Hypothalamus (tissue), 51 donors: ENCODE data around the gene ADA.
"Not testable (repeated sequence)": the region's sequence is repeated elsewhere in the genome, so short reads cannot be mapped to it uniquely, and the experiment has no call there.

Experiments
- DNase-seq, 51 donors: peaks; one replicate each; lab custom pipeline; 2025; lab: John Stamatoyannopoulos, UW

ADA gene

DNA sequence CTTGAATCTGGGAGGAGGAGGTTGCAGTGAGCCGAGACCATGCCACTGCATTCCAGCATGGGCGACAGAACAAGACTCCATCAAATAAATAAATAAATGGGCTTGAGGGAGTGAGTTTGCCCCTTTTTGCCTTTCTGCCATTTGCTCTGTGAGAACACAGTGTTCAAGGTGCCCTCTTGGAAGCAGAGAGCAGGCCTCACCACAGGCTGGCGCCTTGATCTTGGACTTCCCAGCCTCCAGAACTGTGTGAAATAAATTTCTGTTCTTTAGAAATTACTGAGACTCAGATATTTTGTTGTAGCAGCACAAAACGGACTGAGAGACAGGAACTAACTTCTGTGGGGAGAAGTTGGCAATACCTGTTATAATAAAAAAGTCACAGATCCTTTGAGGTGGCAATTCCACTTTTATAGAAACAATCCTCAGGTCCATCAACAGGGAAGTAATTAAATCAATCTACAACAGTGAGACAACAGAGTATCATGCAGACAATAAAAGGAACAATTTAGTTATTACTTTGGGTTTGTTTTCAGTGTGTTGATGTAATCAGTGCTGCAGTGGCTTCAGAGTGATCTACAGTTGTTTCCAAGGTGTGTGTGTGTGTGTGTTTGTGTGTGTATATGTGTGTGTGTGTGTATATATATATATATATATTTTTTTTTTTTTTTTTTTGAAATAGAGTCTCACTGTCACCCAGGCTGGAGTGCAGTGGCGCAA is 44.6 kb downstream of the ADA start:
- DNase-seq: no peak

GRCh38 chr20:44603327-44603726 is 48.2 kb downstream of the ADA start:
- DNase-seq: no peak

DNA sequence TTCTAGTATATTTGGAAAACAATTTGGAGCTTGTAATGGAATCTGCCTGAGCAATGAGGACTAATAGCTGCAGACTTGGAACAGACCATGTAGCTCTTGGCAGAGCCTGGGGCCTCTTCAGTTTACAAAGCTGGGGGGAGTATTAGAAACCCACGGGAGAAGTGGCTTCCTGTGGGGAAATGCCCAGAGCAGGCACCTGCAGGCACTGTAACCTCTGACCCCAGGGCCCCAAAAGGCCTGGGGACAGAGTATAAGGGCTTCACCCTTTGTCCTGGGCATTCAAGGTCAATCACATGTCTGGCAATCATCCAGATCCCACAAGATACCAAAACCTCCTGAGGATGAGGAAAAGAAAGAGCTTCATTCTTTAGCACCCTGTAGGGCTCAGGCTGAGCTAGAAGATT is 49.7 kb downstream of the ADA start:
- DNase-seq: peak in 13 of 51 donors; percentile 13 to 53 (median 26)

GRCh38 chr20:44601236-44601671 is 50.2 kb downstream of the ADA start:
- peak in 17 of 51 donors; percentile 12 to 53 (median 24) for DNase-seq

DNA sequence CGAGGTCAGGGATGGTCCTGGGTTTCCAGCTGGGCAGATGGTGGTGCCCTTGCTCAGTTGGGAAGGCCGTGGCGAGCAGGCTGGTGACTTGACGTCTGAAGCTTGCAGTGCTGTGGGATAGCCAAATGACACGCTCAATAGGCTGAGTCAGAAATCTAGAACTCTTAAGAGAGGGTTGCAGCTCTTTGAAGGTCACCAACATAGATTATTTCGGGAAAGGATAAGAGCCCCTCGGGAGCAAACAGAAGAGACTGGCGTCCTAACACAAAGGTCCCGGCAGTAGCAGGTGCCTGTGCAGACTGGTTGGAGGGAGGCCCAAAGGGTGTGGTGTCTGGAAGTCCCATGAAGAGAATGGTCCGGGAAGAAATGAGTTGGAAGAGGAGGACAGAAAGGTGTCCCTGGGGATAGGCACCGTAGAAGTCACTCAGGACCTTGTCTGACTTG is 50.7 kb downstream of the ADA start:
- no peak for DNase-seq

GRCh38 chr20:44600301-44600700 is 51.2 kb downstream of the ADA start:
- DNase-seq: no peak

DNA sequence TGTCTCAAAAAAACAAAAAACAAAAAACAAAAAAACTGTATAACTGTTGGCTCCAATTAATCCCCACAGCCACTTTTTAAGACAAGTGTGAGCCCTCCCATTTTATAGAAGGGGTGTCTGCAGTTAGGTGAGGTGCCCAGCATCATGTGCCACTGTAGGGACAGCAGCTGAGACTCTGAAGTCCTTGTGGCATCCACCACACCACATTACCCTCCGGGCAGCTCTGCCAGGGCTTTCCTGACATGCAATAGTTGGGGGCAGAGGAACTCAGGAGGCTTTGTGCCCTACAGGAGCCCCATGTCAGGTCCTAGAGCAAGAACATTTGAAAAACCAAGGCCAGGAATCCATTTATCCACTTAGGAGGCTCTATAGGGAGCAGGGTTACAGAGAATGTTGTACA is 51.8 kb downstream of the ADA start:
- no peak for DNase-seq

DNA sequence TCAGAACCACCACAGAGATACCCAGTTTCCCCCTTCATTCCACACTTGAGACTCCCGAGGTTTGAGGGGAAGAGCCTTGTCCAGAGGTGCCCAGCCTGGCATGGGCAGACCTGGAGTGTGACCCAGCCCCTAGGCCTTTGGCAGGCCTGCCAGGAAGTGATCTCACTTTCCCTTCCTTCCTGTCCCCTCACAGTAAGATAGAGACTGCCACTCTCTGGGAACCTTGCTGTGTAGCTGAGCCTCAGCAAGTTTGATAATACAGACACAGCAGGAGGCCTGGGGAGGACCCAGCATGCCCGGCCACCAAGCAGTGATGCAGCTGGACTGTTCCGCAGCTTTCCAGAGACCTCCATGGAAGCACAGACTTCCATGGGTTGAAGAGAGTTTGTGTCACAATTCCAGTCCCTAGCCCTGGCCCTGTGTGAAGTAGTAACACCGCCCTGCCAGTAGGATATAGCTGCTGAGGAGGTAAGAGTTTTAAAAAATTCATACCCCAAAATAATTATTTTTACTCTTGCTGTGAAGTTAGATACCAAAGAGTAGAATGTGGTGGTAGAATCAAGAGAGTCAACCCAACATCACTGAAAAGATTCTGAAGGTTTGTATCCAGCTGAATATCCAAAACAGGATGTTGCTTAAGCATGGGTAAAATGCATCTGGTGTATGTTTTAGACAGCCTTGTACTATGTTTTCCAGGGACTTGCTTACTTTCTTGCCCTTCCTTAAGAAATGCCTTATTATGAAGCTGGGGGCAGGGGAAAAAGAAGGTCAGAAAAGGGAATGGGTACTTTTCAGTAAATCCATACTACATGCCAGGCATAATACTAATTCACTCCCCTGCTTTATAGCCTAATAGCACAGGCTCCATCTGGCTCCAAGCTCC is 52.8 kb downstream of the ADA start:
- DNase-seq: no peak

DNA sequence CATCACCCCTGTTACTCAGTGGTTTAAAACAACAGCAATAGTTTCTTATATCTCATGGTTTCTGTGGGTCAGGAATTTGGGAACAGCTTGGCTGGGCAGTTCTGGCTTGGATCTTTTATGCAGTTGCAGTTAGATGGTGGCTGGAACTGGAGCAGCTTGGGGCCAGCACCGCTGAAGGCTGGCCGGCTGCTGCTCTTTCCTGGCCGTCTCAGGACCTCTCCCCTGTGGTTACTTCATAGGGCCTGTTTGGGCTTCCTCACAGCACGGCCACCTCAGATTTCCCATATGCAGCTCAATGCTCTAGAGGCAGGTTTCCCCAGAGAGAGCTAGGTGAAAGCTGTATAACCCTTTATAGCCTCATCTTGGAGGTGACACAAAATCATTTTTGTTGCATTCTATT is 53.6 kb downstream of the ADA start:
- no peak for DNase-seq

DNA sequence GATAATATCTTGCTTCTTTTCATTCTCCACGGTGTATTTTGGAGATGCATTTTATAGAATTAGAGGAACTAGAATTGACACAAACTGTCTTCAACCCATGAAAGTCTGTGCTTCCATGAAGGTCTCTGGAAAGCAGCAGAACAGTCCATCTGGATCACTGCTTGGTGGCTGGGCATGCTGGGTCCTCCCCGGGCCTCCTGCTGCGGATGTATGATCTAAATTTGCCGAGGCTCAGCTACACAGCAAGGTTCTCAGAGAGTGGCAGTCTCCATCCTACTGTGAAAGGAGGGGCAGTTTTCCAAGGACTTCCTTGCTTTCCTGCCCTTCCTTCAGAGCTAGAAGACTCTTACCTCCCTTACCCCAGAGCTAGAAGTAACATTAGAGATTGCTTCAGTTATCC is 54.0 kb downstream of the ADA start:
- no peak for DNase-seq

GRCh38 chr20:44596876-44597275 is 54.6 kb downstream of the ADA start:
- no peak for DNase-seq

GRCh38 chr20:44596010-44596409 is 55.5 kb downstream of the ADA start:
- DNase-seq: no peak

DNA sequence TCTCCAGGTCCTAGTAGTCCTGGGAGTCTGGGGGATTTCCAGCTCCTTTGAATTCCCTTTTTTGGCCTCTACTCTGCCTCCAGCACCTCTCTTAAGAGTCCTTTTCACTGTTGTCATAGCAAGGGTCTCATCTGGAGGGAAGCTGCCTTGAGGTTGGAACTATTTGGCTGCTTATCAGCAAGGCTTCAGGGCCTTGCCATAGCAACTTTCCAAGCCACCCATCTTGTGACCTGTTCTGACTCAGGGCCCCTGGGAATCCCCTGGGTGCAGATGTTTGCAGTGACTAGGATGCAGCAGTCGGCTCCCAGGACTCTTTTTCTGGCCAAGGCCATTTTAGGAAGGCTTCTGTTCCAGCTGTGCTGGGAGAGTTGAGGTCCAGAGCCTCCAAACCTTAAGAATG is 56.8 kb downstream of the ADA start:
- no peak for DNase-seq

GRCh38 chr20:44593751-44594150 is 57.7 kb downstream of the ADA start:
- no peak for DNase-seq

GRCh38 chr20:44592366-44592765 is 59.1 kb downstream of the ADA start:
- no peak for DNase-seq

DNA sequence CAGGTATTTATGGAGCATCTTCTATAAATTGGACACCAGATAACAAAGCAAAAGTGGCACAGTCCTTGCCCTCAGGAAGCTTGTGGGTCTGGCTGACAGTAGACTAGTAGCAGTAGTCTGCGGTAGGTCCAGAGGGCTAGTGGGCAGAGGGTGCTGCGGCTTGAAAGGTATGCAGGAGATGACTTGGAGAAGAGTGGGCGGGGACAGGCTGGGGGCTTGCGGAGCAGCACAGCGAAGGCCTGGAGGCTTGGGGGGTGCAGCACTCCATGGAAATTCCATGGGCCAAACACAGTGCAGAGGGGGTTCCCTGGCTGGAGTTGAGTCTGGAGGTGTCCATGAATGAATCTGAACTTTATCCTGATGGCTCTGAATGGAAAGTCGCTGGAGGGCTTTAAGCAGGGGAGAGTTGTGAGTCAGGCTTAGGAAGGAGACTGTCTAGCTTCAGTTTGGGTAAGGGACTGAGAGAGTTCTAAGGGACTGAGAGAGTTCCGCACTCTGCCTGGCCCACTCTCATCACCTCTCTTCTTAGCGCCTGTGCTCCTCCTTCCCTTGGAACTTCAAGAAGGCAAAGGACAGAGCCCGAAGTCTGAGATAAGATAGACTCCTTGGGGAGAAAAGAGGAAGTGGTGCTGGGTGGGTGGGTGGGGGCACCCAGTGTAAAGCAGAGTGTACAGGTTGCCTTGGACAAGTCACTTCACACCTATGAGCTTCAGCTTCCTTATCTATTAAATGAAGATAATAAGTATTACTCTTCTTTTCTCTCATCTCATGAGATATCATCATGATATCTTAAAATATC is 60.3 kb downstream of the ADA start:
- no peak for DNase-seq

GRCh38 chr20:44589537-44589936 is 62.0 kb downstream of the ADA start:
- DNase-seq: no peak

- DNase-seq: not testable (repeated sequence)
Observed at GRCh38 chr20:44588321-44588720, 63.2 kb downstream of the ADA start.

GRCh38 chr20:44587035-44587980 is 64.2 kb downstream of the ADA start:
- no peak for DNase-seq
